HG02588 (cell line): Measurements from ENCODE around the gene WWTR1.

Source experiments
- ATAC-seq: cut with Tn5 transposase; IDR thresholded peaks from one replicate; pipeline ENCODE4 v1.9.1; 2021; ENCODE audit warnings: mild to moderate bottlenecking, moderate library complexity; ENCODE audit not compliant: unreplicated experiment

WWTR1 gene

DNA sequence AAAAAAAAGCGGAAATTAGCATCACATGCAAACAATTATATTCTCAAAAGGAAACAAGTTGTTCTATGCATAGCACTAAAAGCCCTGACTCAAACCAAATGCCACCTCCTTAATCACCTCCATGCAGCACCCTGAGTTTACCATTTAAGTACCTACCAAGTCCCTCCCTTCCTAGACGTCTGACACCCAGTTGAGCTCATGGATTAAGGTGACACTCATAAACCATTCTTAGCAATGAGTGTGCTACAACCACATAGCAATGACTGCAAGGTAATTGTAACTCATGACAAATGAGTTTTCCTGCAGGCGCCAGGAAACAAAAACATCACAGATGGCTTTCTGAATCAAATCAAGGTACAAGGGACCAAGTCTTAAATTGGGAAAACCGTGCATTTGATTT, 32.0 kb downstream of the WWTR1 start:
- ATAC-seq: no peak

DNA sequence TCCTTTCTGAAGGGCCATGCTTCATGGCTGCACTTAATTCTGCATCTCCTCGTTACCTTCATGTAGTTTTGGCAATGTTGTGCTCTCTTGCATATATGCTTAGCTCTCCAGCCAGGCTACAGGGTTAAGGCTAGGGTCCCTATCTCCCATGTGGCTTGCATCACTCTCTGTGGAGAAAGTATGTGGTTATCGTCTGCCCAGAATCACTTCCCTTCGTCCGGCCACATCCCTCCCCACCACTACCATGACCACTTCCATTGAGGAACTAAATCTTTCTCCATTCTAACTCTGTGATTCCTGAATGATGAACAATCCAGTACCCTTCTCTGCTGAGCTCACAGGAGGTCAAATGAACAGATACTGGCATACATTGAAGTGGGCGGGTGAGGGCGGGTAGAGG, 34.0 kb downstream of the WWTR1 start:
- no peak for ATAC-seq

DNA sequence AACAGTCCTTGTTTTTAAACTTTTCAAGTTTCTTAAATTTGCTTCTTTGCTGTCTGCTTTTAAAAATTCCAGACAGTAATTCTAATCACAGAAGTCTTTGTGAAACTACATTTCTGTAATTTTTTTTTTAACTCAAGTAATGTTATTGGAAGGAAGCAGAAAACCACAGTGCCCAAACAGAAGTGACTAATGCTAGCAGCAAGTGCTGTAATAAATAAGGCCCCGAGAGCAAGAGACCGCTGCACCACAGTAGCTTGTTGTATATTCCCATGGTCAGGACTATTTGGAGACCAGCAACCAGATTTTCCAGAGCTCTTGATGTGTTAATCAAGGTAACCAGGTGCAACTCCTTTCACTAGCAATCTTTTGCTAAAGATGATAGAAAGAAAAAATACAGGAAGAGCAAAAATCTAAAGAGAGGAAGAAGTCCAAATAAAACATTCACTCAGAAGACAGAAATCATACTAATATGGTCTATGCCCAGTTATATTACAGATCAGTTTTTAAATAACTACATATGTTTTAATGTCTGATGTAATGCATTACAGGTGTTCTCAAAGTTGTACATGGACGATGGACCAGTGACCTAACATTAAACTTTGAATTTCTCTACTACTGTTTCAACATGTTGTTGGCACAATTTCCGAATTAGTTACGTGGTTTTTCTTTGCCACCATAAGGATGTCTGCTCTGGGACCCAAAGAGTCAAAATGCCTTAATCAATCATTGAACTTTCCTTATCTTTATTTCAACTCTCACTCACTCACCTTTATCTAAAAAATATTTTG, 36.4 kb downstream of the WWTR1 start:
- peak; percentile 62 for ATAC-seq

DNA sequence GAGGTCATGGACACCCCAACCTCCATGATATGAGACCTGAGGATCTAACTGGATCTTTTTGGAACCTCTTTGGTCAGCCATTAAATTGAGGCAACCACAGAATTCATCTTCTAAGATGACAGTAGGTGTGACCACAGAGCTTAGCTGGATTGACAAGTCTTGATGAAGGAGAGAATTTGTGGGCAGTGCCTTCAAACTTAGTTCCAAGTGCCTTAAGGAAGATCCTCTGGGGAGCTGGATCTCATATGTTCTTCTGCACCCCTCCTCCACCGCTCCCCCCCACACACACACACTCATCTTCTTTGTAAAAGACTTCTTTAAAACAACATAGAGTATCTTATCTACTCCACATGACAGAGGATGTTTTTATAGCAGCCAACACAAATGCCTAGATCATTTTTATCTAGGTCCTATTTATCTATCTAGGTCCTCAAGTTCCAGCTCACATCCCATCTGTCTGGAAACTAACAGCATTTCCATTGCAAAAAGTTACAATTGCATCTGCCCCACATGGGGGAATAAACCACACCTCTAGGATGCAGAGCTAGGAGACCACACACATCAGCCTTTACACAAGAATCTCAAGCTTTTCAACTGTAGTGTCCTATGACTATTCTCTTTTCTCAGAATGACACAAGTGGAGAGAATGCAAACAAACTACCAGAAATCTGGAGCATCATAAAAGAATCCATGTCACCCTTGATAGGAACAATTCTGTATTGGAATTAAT, 37.4 kb downstream of the WWTR1 start:
- peak; percentile 83 for ATAC-seq

DNA sequence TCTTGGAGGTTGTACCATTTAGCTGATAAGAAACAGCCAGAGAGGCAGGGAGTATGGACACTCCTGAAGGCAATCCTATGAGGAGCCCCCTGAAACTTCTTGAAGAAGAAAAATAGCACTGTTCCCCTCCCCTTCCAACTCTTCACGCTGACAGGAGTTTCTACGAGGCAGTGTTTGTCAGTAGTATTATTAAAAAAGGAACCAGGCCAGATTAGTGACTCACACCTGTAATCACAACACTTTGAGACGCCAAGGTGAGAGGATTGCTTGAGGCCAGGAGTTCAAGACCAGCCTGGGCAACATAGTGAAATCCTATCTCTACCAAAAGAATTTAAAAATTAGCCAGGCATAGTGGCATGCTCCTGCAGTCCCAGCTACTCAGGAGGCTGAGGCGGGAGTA, 38.7 kb downstream of the WWTR1 start:
- no peak for ATAC-seq

DNA sequence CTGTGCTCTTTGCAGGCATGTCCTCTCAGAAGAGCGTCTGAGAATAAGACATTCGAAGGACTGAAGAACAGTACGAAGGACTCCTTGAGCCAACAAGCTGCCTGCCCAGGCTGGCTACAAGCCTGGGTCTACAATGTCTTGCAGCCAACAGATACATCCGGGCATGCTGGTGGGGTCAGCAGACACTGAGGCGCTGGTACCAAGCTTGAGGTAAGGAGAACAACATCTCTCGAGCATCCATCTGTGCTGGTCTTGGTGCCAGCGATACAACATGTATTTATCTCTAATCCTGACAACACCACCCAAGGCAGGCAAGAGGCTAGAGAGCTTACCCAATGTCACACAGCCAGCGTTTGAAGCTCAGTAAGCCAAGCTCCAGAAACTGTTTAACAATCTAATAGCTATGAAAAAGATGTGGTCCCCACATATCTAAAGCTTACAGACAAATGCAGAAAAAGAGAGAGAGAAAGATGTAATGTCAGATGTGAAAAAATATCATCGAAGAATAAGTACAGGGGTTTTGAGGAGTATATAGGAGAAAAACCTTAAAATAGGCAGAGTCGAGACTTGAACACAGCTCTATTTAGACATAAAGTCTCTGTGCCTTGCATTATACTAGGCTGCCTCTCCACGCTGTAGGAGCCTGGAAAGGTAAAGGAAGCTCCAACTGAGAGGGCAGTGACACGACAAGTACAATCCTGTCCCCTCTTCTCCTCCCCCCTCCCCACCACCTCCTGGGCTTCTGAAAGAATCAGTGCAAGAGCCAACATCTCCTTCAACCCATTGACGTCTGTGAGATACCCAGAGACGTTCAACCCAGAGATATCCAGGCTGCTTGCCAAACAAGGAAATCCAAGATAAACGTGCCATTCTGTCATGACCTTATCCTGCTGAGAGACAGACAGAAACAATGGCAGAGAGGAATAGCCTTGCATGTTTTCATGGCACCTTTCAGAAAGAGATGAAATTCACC, 39.4 kb downstream of the WWTR1 start:
- ATAC-seq: no peak

DNA sequence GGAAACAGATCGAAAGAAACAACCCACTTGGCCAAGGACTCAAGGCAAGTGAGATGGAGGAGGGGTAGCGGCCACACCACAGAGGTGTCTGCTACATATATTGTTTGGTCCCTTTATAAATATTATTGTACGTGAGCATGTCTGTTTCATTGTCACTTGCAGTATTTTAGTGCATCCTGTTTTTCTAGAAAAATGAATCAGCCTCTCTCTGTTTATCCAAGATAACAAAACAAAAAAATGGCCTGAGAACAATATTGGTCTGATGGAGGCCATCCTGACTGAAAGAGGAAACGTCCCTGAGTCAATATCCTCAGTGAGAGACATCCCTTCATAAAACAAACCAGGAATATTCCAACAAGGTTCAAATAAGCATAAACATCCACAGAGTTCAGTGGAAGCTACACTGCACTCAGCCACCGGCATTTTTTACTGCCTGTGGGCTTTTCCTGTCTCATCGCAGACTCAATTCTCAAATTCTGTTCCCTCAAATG, 42.0 kb downstream of the WWTR1 start:
- ATAC-seq: no peak

DNA sequence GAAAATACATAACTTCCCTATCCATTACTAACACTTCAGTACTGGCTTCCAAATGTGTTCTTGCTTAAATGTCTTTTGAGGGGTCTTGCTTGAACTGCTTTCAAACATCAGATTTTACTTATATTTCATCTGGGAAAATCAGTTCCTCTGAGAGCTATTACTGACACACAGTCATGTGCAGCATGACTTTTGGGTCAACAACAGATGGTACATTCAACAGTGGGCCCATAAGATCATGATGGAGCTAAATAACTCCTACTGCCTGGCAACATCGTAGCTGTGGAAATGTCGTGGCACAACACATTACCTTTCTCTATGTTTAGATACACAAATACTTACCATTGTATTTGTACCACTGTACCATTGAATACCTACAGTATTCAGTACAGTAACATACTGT, 43.8 kb downstream of the WWTR1 start:
- no peak for ATAC-seq

DNA sequence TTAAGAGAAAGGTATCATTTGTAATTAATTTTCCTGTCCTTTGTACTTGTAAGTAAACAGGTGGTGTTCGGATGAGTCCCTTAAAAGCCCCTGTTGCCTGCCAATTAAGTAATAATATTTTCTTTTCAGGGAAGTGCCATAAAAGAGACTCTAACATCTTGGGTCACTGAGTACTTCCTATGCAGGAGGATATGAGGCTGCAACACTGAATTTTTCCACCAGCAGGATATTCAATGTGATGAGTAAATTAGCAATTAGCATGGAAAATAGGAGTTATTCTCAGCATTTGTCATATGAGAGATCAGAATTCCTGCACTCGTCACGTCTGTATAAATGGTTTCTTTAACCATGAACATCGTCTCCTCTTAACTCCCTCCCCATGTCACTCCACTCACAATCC, 45.4 kb downstream of the WWTR1 start:
- ATAC-seq: no peak

DNA sequence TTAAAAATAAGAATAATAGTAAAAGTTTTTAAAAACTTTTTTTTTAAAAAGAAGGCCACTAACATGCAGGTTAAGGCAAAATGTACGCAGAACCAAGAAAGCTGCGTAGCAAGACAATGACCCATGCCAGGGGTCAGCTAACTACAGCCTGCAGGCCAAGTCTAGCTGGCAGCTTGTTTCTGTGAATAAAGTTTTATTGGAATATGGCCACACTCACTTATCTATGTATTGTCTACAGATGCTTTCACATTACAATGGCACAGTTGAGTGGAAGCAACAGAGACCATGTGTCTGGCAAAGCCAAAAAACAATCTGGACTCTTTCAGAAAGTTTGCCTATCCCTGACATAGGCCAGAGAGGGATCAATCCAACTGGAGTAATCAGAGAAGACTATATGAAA, 46.7 kb downstream of the WWTR1 start:
- ATAC-seq: no peak

DNA sequence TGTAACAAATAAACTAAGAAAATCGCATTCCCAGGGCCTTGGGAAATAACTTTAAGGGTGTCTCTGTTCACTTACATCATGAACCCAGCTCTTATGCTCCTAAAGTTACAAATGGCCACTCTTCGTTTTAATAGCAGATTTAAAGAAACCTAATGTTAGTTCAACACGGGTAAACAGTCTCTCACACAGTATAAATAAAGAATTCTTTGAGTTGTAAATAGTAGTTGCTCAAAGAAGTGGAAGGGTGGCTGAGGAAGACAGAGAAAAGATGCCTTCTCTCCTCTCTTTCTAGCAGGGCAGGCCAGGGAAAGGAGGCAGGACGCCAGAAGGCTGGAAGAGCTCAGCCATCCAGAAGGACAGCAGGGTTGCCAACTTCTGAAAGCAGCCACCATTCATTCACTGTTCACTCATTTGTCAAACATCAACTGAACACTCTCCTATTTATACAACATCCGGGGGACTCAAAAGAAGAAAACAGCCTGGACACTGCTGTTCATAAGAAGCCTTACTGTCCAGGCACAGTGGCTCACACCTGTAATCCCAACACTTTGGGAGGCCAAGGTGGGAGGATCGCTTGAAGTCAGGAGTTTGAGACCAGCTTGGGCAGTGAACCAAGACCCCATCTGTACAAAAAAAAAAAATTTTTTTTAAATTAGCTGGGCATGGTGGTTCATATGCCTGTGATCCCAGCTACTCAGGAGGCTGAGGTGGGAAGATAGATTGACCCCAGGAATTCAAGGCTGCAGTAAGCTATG, 47.3 kb downstream of the WWTR1 start:
- no peak for ATAC-seq

DNA sequence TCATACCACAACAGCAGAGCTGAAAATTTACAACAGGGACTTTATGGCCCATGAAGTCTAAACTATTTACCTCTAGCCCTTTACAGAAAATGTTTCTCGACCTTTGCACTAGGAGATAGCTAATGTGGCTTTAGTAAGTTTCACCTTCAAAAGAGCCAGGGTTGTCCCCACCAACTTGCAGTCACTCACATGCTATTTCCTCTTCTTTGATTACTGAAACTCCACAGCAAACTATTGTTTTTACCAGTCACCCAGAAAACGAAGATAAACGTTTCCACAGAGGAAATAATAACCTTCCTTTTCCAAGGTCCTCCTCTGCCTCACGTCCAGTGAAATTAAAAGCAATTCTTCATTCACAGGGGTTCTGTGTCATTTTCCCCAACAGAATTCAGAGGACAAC, 48.2 kb downstream of the WWTR1 start:
- ATAC-seq: peak; percentile 91

DNA sequence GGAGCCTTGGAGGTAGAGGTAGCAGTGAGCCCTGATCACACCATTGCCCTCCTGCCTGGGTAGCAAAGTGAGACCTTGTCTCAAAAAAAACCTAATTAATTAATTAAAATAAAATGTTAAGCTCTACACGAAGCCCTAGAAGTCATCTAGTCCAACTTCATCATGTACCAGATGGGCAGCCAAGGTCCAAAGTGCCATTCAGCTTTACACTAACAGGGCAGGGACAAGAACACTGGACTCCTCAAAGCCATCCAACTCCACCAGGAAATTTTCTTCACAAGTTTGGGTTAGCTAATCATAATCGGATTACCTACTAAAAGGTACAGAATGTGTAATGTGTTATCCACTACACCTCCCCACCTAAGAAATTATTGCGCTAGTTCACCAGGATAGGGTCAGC, 48.8 kb downstream of the WWTR1 start:
- ATAC-seq: no peak

DNA sequence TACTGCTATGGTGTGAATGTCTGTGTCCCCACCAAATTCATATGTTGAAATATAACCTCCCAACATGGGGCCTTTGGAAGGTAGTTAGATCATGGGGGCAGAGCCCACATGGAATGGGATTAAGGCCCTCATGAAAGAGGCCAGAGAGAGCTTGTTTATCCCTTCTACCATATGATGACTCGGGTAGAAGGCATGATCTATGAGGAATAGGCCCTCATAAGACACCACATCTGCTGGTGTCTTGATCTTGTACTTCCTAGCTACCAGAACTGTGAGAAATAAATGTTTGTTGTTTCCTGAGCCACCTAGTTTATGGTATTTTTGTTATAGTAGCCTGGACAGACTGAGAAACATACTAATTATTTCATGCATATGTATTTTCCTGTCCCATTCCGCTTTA, 51.9 kb downstream of the WWTR1 start:
- ATAC-seq: no peak

DNA sequence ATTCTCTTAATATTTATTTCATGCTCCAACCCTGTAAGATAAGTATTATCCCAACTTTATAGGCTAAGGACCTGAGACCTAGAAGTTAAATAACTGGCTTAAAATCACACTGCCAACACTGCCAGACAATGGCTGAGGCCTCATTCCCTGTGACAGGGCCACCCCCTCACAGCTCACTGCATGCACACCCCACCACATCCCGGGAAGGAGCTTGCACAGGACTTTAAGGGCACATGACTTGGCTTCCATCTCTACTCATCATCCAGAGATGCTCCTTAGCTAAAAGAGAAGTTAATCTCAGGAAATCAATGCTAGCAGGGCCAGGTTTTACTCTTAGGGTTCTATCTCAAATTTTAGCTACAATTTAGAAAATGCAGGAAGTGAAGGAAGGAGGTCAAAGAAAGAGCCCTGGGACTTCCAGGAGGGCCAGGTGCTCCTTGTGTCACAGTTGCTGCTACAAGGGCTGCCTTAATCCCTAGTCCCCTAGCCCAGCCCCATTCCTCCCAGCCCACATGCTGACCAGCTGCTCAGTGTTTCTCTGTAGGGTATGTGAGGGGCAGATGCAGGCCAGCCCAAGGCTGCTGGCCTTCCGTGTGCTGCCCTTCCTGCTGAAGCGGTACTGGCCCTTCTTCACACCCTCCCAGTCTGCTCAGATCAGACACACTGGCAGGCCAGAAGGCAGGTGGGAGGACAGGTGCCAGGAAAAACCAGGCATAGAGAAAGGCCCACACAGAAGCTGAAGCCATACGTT, 53.5 kb downstream of the WWTR1 start:
- no peak for ATAC-seq

DNA sequence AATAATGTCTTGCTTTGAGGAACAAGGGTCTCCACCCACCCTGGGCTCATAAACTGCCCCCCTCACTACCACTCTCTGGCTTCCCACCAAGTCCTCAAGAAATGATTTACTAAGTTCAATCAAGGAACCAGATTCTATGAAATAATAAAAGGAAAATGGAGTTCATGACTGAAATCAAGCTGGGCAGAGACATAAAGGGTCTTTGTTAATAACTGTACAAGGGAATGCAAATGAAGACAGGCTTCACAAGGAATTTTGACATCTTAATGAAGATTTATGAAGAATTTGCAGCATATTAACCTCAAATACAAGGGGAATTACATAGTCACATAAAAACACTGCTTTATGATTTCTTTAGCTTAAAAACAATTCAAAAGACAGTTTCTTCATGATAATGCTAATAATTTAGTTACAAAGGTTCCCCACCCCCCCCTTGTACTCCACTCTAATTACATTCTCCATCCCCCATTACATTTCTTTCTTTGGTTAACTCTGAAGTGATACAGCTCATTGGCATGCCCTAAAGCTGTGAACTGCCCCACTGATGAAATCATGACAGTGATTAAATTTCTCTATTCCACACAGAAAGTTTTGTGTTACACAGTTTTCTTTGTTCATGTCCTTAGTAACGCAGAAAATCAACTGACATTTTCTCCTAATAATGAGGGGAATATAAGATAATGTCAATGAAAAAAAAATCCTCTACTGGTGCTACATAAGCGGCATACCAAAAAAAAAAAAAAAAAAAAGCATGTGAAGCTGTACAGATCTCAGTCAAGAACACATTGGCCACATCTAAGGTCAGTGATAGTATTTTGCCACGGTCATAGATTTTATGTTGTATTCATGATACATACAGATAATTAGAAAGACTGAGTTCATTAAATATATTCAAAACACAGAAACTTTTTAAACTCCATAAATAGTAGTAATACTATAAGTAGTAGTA, 54.4 kb downstream of the WWTR1 start:
- ATAC-seq: no peak

DNA sequence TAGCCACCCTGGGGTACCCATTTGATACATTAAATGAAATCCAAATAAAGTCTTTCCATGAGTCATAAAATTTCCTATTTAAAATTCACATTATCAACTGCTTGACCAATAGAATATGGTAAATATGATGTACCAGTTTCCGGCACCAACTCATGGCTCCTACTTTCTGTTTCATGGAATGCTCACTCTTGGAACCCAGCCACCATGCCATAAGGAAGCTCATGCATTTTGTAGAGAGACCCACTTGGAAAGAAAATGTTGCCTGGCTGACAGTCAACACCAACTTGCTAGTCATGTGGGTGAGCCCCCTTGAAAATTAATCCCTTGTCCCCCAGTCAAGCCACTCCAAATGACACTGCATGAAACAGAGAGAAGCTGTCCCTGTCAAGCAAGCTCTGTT, 57.2 kb downstream of the WWTR1 start:
- no peak for ATAC-seq

DNA sequence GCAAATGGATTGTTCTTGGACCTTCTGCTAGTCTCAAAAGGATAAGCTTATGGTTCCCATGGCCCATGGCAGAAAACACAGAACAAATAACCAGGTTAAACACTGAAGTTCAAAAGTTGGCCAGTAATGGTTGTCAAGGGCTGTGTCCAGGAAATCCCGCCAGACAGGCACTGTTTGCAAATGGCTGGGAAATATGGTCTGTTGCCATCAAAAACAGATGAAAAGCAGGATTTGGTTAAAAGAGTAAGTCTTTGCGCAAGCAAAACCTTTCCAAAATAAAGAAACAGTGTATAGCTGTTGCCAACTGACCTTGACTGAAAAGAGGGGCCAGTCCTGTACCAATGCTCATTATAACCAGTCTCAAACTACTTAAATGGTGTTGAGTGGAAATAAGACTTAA, 58.6 kb downstream of the WWTR1 start:
- ATAC-seq: no peak
